DMS53 (cell line): Measurements from ENCODE around the gene LIPC.
A peak's percentile ranks its signal among the peaks of the same experiment; 100 is the strongest.

Source experiments
- DNase-seq: peaks from one replicate; lab custom pipeline; 2025; lab: John Stamatoyannopoulos, UW

The LIPC gene

DNA sequence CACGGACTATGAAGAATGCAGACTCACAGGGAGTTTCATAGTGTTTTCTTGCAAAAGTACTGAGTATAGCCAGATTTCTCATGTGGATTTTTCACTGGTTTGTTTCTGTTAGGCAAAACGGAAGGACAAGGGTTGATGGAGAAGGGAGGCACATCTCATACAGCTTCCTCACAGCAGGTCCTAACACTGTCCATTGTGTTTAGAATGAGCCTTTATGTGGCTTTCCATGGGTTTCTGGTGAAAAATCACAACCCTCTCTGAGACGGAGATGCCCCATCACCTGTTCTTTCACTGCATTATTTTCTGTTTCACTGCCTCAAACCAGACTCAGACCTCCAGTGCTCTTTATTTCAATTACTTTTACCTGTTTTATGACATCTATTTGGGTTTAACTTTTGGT lies 25.0 kb upstream of the LIPC start:
- no peak for DNase-seq

DNA sequence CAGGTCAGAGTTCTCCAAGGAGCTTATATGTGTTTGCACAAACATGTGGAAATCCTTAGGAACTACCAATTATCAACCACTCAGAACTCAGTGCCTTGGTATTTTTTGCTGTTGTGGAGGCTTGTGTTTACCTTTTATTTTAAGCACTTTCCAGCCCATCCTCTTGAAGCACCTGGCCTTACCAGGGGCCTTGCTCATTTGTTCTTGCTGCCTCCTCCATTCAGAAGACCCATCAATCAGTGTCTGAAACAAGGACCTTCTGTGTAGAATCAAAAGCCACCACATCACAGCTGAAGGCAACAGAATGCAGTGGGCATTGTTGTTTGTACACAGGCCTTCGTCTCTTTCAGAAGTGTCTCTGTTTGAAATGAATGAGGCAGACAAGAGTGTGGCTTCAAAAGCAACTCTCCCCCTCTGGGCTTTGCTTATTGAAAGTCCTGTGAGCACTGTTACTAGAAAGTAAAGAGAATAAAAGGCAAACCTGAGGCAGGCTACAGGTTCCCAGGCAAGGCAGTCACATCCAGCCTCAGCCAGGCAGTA lies 24.5 kb upstream of the LIPC start:
- peak; percentile 37 for DNase-seq

DNA sequence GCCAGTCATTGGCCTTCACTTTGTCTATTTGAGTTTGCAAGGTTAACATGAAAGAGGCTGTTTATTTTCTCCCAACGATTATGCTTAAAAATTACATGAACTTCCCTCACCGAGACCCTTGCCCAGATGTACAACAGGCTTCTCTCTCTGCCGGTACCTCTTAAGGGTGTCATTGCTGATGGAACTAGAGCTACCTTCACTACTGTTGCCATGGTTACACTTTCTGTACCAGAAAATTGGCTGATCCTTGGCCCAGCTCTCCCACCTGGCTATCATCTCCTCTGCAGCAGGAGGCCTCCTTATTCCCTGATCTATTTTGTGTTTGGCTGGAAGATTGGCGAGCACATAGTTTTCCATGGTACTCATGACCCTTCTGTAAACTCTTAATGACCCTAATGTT lies 24.0 kb upstream of the LIPC start:
- peak; percentile 30 for DNase-seq

DNA sequence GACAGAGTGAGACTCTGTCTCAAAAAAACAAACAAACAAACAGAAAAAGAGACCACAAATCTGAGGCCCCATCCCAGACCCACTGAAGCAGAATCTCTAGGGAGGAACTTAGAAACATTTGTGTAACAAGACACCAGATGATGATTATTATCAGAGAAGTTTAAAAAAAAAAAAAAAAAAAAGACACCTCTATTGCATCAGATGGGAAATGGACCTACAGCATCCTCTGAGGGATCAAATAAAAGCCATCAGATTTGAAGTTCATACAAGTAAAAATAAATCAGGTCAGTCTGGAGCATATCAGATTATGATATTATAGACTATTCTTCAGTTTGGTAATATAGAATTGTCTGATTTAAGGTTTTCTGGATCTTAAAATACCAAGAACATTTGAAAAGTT lies 21.9 kb upstream of the LIPC start:
- DNase-seq: no peak

DNA sequence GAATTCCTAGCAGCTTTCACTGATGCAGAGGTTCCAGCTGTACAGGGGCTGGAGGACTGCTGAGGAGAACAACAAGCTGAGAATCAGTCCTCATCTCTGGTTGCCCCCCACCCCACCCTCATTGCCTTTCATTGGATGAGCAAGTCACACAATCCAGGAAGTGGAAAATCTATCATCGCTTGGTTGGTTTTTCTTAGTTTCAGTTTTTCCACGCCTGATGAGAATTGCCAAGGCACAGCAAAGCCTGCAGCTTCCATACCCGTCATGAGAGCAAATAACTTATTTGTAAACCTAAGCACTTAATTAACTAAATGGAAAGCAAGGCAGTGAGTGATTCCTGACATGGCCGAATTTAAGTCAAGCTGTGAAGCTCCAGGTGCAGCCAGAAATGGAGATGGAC lies 21.4 kb upstream of the LIPC start:
- peak; percentile 3 for DNase-seq

DNA sequence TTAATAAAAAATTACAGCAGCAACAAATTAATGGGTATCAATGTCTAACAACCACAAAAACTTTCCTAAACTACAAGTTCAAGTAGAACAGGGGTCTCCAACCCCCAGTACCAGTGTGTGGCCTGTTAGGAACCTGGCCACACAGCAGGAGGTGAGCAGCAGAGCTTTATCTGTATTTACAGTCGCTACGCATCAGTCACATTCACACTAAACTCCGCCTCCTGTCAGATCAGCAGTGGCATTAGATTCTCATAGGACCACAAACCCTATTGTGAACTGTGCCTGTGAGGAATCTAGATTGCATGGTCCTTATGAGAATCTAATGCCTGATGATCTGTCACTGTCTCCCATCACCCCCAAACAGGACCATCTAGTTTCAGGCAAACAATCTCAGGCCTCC lies 18.5 kb upstream of the LIPC start:
- DNase-seq: no peak

DNA sequence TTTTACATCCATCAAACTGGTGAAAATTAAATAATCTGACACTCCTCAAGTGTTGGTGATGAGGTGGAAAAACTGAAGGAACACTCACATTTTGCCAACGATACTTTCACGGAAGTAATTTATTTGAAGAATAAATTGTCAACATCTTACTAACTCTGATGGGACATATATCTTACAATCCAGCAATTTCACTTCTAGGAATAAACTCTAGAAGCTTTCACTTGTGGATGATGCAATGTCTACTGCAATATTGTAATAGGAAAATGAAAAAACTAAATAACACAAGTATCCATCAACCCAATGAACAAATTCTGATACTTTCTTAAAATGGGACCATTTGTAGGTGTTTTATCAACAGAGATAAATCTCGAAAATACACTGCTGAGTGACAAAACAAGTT lies 16.2 kb upstream of the LIPC start:
- no peak for DNase-seq

DNA sequence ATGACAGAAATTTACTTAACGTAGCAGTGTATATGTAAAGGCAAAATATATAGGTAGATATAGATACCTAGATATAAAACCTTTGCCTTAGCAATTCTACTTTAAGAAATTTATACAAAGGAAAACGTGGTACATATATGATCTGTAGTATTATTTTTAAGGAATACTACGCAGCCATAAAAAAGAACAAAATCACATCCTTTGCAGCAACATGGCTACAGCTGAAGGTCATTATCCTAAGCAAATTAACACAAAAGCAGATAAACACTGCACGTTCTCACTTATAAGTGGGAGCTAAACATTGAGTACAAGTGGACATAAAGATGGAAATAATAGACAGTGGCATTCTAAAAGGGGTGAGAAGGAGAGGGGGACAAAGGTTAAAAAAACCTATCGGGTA lies 14.8 kb upstream of the LIPC start:
- no peak for DNase-seq

DNA sequence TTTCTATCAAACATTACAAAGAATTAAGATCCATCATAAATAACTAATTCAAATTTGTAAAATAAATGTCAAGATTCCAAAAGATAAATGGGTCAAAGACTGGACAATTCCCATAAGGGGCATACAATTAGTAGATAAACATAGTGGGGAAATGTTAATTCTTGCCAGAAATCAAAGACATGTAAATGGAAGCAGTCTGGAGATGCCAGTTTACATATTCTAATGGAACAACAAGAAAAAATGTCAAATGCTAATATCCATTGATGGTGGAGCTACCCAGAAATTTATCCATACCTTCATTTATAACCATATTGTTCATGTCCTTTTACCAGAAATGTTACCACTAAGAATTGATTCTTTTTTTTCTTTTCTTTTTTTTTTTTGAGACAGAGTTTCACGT lies 13.7 kb upstream of the LIPC start:
- no peak for DNase-seq

DNA sequence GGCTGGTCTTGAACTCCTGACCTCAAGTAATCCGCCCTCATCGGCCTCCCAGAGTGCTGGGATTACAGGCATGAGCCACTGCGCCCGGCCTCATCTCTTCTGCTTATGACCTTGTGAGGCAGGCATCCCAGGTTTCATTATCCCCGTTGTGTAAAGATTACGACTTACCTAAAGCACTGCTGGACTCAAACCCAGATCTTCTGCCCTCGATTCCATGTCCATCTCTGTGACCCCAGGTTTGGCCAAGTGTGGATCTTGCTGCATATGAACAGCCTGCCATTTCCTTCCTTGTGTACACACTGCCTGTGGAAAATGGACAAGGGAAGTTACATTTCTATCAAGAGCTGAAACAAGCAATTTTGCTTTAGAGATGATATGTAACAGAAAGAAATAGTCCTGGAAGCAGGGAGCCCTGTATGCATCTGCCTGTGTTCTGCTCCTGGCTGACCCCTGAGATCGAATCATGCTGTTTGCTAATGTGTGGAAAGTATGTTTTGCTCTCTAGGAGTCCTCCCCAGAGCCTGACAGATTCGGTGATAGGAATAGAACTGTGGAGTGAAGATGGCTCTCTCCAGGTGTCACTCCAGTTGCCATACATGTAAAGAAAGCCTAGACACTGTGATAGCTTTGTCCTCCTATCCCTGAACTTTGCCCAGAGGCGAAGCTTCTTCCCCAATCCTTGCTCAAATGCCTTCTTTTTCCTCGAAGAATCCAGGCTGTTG lies 11.8 kb upstream of the LIPC start:
- no peak for DNase-seq

DNA sequence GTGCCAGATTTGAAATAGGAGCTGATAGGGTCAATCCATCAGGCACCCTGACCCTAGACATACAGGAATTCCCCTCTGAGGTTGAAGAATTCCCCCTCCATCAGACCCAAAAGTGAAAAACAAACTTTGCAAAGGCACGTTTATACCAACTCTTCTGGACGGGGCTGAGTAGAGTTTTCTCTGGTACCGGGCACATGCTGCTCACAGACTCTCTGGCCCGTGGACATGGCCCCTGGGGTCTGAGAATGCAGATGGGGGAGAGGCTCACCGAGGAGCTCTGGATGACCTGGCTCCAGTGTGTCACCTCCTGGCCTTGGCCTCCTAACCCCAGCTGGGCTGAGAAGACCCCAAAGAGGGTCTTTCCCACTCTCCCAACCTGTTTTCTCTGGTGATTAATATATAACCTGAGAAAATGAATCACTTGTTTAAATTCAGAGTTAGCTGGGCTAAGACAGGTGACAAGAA lies 11.2 kb upstream of the LIPC start:
- DNase-seq: no peak

DNA sequence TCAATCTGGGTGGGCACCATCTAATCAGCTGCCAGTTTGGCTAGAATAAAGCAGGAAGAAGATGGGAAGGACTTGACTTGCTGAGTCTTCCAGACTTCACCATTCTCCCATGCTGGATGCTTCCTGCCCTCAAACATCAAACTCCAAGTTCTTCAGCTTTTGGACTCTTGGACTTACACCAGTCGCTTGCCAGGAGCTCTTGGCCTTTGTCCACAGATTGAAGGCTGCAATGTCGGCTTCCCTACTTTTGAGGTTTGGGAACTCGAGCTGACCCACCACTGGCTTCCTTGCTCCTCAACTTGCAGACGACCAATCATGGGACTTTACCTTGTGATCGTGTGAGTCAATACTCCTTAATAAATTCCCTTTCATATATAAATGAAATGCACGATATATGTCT lies 8.6 kb upstream of the LIPC start:
- no peak for DNase-seq

DNA sequence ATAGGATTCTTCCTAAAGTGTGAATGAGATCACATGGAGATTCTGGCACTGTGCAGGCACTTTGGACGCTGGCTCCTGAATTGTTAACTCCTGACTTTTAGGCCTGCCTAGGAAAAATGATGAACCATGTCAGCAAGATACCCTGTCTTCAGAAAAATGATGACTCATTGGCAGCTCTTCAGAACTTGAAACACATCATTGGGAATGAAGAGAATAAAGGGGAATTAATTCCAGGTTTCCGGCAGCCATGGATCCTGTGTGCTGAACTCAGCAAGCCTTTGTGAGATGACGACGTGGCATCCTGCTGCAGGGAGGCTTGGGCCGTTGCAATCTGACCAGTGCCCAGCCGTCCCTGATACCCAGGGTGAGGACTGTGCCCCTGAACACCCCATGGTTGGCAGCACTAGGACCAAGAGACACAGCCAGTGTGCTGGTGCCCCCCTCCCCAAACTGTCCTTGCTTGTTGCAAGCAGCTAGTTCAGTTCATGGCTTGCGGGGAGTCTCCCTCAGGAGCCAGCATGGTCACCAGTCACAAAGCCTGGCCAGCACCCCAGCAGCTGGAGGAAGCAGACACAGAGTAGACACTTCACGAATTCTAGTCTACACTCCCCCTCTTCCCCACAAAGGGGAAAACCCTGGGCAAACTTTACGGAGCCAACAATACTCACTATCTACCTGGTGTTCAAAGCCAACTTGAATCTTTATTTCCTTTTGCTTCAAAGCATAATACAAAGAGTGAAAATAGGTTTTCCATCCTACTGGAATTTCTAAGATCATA lies 7.8 kb upstream of the LIPC start:
- DNase-seq: peak; percentile 47

DNA sequence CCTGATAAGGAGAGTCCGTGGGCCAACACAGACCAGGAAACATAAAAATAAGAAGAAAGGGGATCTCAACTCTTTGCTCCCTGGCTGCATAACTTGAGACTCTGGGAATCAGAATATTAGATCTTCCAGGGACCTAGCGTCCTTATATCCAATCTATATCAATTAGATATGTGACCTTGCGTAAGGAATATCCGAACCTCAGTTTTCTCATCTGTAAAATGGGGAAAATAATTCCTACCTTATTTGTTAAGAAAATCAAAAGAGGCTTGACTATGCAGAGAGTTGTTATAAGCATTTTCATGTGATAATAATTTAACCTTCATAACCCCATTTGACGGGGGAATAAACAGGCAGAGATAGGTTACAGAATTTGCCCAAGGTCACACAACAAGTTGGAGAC lies 7.1 kb upstream of the LIPC start:
- no peak for DNase-seq

DNA sequence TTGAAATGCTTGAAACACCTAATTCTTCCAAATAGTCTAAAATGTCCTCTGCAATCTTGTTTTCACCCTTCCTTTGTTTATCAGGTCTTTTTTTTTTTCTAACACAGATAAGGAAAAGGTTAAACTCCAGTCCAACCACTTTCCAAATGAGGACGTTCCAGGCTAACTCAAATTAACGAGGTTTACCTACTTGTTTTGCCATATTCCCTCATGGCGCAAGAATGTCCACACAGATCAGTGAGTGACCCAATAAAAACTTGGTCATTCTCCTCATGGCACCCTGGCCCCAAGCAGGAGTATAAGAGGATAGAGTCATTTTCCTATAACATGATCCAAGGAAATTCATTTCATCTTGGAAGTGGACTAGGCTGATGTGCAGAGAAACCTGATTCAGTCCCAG lies 6.6 kb upstream of the LIPC start:
- no peak for DNase-seq

DNA sequence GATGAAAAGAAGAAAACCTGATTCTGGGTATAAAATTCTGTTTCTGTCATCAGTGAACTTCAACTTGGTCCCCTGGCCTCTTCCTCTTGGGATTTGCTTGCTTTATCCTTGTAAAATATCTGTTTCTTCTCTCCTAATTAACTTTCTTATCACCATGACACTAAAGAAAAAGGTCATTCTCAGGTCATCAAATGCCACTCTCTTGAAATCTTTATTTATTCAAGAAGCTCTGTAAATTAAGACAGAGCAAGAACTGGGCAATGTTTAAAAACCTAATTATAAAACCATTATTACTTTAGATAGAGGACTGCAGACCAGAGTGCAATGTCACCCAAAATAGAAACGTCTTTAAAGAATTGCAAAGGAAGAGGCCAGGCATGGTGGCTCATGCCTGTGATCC lies 6.0 kb upstream of the LIPC start:
- no peak for DNase-seq

DNA sequence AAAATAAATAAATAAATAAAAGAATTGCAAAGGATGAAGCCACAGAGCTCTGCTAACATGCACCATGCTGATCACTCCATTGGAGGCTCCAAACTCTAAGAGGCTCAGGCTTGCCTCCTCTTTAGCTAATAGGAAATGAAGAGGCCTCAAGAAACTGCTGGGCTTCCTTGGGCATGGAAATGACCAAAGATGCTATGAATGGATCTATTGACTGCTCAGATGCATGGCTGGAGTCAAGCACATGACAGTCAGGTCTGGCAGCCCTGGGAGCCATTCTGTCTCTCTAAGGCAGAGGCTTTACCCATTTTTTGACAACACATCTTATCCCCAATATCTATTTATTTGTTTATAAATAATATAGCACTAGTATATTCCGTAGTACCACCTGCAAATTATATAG lies 5.3 kb upstream of the LIPC start:
- no peak for DNase-seq

DNA sequence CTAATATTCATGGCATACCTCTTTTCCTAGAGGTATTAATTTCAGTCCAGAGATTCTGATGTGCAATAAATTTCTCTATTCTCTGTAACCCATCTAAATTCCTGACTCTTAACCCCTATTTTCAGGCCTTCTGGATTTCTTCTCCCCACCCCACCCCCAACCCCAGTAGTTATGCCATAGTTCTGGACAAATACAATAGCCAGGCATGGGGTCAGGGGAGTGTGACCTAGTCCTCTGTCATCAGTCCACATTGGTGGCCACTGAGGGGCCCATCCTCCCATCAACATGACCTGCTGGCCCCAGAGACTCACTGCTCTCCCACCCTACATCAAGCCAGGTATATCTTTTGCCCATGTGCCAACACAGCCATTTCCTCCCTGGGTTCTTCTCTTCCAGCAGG lies 3.8 kb upstream of the LIPC start:
- DNase-seq: no peak

DNA sequence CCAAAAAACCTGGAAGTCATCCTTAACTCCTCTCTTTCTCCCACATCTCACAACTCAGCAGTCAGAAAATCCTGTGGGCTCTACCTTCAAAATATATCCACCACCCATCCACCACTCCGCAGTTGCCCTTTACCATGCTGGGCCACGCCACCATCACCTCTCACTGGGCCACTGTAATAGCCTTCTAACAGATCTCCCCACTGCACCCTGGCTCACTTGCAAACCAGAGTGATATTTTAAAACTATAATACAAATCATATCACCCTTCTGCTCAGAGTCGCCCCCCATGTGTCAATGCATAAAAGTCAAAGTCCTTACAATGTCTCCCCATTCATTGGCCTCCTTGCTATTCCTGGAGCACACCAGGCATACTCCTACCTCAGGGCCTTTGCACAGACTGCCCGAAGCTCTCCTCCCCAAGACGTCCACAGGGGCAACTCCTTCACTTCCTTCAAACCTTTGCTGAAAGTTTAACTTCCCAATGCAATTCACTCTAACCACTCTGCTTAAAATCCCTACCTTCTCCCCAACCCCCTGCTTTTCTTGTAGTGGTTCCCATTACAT lies 1.5 kb upstream of the LIPC start:
- no peak for DNase-seq

DNA sequence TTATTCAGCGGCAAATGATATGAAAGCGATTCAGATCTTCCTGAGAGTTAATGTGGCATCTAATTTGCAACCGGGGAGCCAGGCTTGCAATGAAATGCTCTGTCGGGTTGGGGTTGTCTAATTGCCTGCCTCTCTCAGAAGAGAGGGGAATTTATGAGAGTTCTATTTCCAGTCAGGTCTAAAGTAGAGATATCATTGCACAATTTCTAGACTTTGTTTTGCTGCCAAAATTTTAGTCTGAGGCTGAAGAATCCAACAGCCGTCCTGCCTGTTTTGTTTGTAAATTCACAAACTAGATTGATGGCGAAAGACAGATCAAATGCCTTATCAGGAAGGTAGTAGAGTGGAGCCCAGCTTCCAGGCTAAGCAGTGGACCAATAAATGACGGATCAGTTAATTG lies 610 bp downstream of the LIPC start:
- no peak for DNase-seq

DNA sequence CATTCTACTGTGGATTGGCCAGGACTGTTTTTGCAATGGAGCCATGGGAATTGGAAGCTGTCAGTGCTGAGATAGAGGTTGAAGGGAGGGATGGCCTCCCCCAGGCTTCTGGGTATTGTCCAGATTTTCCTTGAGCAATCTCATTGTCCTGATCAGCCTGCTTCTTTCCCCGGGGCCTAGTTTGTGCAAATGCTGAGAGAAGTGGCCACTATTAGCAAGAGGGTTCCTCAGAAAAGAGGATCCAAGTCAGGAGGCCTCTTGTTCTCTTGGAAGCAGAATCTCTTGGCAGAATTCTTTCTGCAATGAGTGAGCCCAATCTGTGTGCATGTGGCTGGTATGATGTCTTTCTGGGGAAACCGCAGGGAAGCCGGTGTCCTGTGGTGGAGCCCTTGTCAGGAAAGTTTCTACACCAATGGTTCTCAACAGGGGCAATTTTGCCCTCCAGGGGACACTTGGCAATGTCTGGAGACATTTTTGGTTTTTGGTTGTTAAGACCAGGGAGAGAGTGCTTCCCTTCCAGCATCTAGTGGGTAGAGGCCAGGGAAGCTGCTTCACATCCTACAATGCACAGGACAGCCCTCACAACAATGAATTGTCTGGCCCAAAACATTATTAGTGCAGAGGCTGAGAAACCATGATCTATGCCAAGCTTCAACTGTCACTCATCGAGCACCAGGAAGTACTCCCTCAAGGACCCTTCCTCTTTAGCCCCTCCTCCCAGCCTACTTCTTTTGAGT lies 2.0 kb downstream of the LIPC start:
- DNase-seq: no peak

DNA sequence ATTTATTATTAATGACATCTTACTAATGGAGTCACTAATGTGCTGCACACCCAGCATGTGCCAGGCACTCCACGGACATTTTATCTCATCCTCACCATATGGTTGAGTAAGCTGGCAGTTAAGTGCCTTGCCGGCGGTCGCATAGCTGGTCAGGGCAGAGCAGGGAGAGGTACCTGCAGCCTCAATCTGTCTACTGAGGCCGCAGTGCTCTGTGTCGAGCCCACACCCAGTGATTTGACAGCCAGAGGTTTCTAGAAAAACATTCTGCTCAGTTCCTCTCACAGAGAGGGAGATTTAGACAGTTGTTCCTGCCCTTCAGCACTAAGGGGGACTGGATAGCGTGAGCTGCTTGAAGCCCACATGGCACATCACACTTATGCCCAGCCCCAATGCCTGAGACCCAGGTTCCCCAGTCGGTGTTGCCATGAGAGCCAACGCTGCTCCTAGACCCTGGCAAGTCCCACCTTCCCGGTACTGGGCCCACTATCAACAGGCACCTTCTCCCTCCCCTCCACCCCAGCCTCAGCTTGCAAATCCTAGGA lies 2.6 kb downstream of the LIPC start:
- DNase-seq: no peak
